IPS-11a (cell line): ENCODE data around the gene LRP8.

Experiments
- H3K4me3 ChIP-seq: one replicate; pipeline ENCODE4 v1.5.1; 2013; ENCODE audit warnings: low read depth, low read length, control low read depth

The LRP8 gene

DNA sequence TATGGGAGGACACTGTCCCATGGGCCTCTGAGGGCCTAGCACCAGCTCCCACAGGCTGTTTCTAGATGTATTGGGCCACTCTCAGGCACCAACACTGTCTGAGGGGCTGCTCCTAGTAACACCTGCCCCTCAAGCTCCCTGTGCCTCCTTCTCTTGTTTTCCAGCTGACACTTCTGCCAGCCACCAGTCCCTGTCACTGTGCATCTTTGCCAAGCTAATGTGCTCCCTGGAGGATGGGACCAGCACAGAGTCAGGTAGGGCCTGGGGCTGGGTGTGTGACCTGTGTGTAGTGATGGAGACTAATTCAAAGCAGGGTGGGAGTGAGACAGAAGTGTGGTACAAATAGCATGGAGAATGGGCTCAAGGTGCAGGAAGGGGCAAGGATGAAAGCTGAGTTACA, 60.1 kb downstream of the LRP8 start:
- no peak overlapping the region for H3K4me3 ChIP-seq

DNA sequence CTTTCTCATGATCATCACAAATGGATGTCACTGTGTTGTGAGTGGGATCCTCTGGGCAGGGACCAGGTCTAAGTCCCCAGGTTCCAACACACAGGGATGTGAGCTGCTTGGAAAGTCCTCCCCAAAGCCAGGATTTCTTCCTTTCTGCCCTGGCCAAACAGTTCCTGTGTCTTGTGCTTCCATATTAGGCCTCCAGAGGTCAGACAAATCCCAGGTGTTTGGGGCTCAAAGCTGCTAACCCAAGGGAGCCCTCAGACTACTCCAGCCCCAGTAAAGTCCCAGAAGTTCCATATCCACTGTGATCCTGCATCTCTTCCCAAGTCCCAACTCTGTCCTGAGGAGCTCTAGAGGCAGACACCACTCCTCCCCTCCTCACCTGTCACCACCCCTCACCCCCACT, 61.8 kb downstream of the LRP8 start:
- no peak overlapping the region for H3K4me3 ChIP-seq

GRCh38 chr1:53265581-53265980, 62.3 kb downstream of the LRP8 start:
- H3K4me3 ChIP-seq: no peak overlapping the region

GRCh38 chr1:53264048-53264447, 63.8 kb downstream of the LRP8 start:
- H3K4me3 ChIP-seq: no peak overlapping the region

DNA sequence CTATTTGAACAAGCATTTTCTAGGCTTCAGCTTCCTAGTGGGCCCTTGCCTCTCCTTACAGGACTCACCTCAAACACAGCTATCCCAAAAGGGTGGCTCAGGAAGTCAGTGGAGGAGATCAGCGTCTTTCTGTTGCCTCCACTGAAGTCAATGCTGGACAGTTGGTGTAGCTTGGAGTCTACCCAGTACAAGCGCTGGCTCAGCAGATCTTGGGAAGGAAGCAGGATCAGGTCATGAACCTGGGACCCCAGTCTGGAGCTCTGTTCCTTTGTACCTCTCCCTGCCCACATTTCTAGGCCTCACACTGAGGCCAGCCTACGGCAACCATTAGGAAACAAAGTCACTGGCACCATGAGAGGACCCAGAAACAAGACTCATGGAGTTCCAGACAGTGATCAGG, 65.9 kb downstream of the LRP8 start:
- H3K4me3 ChIP-seq: no peak overlapping the region

GRCh38 chr1:53260631-53261247, 67.1 kb downstream of the LRP8 start:
- H3K4me3 ChIP-seq: no peak overlapping the region

GRCh38 chr1:53259932-53260331, 67.9 kb downstream of the LRP8 start:
- no peak overlapping the region for H3K4me3 ChIP-seq

DNA sequence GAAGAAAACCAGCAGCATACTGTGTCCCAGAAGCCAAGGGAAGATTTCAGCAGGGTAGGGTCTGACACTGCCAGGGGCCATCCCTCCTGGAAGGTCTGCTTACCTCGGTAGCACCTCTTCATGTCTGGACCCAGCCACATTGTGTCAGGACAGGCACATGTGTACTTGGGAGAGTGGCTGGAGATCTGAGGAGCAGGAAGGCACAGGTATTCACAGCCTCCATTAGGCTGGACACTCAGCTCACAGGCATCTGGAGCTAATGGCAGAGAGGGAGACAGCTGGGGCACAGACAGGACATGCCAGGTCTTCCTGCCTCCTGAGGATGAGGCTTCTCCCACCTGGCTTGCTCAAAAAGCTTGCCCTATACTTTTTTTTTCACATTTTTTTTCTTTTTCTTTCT, 69.7 kb downstream of the LRP8 start:
- H3K4me3 ChIP-seq: no peak overlapping the region

- H3K4me3 ChIP-seq: no peak overlapping the region
Measured at GRCh38 chr1:53257454-53258081, 70.3 kb downstream of the LRP8 start.

DNA sequence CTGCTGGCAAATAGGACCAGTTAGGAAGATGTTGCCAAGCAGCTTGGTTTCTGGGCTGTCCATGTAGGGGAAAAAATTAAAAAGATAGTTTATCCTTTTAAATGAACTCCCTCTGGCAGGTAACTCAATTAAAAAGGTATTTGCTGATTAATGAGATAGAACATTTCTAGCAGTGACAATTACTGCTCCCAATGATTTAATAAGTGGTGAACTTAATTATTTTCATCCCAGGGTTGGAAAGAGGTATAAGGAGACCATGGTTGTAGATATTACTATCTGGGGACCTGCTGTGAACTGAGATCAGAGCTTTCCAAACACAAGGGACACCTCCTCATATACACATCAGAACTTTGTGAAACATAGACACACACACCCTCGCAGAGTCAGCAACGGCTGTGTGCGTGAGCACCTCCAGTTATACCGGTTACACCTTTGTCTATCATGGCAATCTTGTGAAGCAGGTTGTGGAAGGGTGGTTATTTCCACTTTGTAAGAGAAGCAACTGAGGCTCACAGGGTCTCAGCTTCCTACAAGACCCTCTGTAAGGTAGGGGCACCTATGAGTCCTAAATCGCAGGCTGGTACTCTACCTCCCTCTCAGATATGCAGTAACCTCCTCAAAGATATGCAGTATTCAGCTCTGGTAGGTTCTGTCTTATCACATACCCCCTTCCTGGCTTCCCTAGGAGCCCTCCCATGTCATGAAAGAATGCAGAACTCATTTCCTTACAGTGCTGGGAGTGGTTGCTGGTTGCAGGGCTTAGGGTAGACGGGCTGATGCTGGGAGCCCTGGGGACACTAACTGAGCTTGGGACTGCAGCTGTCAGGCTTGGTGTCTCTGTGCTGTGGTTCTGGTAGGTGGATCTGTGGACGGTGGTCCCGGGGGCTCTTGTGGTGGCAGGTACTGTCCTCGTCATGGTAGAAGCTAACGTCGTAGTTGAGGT, 71.1 kb downstream of the LRP8 start:
- no peak overlapping the region for H3K4me3 ChIP-seq

GRCh38 chr1:53255031-53255430, 72.8 kb downstream of the LRP8 start:
- H3K4me3 ChIP-seq: no peak overlapping the region

DNA sequence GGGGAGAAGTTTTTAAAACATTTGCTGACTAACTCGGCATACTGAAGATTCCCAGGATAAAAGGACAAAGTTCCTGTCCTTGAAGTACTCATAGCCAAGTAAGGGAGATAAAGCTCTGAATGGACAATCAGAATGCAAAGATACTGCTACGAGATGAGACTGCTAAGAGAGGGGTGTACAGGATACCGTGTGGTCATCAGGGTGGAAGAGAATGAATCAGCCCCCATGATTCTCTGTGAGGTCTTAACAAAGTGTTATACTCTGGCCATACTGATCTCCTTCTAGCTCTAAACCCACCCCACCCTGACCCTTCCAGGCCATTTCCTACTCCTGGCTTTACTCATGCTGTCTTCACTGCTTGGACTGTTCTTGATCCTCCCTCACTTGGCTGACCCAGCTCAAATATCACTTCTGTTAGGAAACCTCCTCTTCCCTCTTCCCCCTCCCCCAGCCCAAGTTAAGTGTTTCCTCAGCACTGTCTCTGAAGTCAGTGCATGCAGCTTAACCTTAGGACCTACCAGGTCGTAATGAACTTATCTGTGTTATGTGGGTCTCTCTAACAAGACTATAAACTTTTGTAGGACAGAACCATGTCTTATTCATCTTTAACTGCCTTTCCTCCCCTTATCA, 73.7 kb downstream of the LRP8 start:
- no peak overlapping the region for H3K4me3 ChIP-seq

DNA sequence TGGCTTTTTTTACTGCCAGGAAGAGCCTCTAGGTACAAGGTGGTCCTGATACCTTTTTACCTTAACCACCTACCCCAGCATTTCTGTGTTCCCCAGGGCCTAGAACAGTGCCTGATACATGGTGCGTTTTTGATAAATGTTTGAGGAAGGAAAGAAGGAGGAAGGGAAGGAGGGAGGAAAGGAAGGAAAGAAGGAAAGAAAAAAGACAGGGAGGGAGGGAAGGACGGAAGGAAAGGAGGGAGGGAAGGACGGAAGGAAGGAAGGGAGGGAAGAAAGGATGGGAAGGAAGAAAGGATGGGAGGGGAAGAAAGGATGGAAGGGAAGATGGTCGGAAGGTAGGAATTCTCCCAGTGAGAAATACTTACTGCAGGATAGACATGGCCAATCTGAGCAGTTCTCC, 77.5 kb downstream of the LRP8 start:
- no peak overlapping the region for H3K4me3 ChIP-seq

DNA sequence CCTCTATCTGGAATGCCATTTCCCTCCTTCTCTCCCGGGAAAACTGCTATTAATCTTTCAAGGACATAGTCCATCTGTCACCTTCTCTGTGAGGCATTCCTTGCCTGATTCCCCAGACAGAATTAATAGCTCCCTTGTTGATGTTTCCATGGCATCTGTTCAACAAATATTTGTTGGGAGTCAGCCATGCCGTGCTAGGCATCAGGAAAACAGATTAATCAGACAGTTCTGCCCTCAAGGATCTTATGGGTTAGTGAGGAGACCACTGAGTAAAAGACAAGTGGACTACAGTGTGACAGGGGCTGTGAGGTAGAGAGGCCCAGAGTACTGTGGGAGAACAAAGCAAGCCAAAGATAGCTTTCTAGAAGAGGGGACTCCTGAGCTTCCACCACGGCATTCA, 78.2 kb downstream of the LRP8 start:
- H3K4me3 ChIP-seq: no peak overlapping the region

DNA sequence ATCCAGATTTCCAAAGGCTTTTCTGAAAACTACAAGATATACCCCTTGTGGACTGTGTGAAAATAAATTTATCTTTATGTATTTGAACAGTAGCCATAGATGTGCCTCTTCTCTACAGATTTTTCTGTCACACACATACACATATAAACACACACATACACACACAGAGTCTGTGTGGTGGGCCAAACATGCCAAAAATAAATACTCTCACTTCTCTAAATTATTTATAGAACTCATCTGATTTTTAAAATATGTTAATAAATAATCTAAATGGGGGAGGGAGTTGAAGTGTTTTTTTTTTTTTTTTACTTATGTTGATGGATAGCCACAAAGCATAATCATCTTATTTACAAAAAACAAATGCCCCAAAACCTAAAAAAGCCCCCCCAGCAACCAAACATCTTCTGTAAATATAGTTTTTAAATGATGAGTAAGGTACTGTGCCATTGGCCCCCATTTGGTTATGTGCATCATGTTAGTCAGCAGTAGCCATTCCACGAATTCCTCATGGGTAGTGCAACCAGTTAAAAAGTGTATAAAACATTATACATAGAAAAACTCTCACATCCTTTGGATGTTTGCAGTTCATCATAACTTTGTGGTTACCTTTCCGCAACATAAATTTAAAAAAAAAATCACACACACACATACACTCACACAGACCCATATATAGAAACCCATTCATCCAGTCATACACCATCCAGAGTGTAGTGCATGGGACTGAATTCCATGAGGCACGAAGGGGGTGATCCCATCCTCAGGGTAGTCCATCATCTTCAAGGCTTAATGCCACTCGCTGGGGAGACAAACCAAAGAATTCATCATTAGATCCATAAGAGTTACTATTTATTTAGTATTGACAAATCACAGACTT, 81.4 kb downstream of the LRP8 start:
- H3K4me3 ChIP-seq: no peak overlapping the region

- no peak overlapping the region for H3K4me3 ChIP-seq
Measured at GRCh38 chr1:53244141-53244540, 83.7 kb downstream of the LRP8 start.

GRCh38 chr1:53242381-53242780, 85.5 kb downstream of the LRP8 start:
- no peak overlapping the region for H3K4me3 ChIP-seq

DNA sequence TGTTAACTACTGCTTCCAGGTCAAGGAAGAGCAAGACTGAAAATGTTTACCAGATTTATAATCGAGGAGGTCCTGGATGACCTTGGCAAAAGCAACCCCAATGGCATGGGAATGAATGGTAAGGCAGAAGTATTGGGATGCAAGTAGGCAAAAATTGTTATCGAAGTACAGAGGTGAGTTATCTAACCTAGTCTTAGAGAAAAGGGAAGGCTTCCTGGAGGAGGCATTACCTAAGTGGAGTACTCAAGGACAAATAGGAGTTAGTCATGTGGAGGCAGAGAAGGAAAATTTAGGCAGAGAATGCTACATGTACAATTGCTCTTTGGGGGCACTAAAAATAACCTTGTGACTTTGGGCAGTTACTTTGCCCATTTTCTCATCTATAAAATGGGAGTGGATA, 86.0 kb downstream of the LRP8 start:
- no peak overlapping the region for H3K4me3 ChIP-seq

GRCh38 chr1:53238197-53239155, 89.4 kb downstream of the LRP8 start, which contains the start of gene MAGOH:
TSS of gene MAGOH (minus strand) at chr1:53238518. CDS start at chr1:53238448, 70 bp downstream.
- H3K4me3 ChIP-seq: peak within 1 kb of the TSS; percentile 99
